PC-9 (cell line): ENCODE data around the gene MACROD2. TPM values are rescaled to one million over a fixed set of nuclear protein-coding genes. Genes with fewer than 3 reads are reported as not detected.

Experiments used
- BruUV-seq: library from RNA; stranded (reverse); fragments of 400-500 nt; replicated peaks from 2 replicates; lab custom pipeline; 2021; lab: Mats Ljungman, UMichigan
- CTCF ChIA-PET: fragments of 300-600 bp; sonication (Branson Sonifier 250); formaldehyde crosslinking; loops from one replicate; lab custom pipeline; 2022; ENCODE audit warnings: antibody characterized with exemption; lab: Charles Lee
- POLR2A ChIA-PET: fragments of 300-600 bp; sonication (Branson Sonifier 250); formaldehyde crosslinking; loops from one replicate; lab custom pipeline; 2022; ENCODE audit warnings: antibody characterized with exemption; ENCODE audit not compliant: unreplicated experiment; lab: Charles Lee
- DNase-seq, 2 experiments: peaks; one replicate each; pipeline versions ENCODE4 v3.0.0 to v3.0.0-alpha.2; 2015 to 2022; ENCODE audit warnings: mixed read lengths in 1 of 2
- H2AFZ ChIP-seq: fragments of 200-600 bp; sonication (generic); 2 replicates; pipeline ENCODE4 v1.8.1; 2017; ENCODE audit warnings: antibody characterized with exemption
- H3F3A ChIP-seq: fragments of 200-600 bp; sonication (generic); 2 replicates; pipeline ENCODE4 v1.8.1; 2017; ENCODE audit warnings: antibody characterized with exemption, mild to moderate bottlenecking, low read depth; ENCODE audit not compliant: insufficient read depth
- H3K27ac ChIP-seq: fragments of 200-600 bp; sonication (generic); 2 replicates; pipeline ENCODE4 v1.6.1; 2016; ENCODE audit warnings: mixed run types
- H3K27me3 ChIP-seq: fragments of 200-600 bp; sonication (generic); 2 replicates; pipeline ENCODE4 v1.6.1; 2016; ENCODE audit warnings: low read depth, mixed run types; ENCODE audit not compliant: insufficient read depth
- H3K36me3 ChIP-seq: fragments of 200-600 bp; sonication (generic); 2 replicates; pipeline ENCODE4 v1.6.1; 2016; ENCODE audit warnings: low read depth, mixed run types
- H3K4me1 ChIP-seq: fragments of 200-600 bp; sonication (generic); replicated peaks from 2 replicates; pipeline ENCODE4 v1.6.1; 2016; ENCODE audit warnings: mixed run types; ENCODE audit not compliant: insufficient read depth
- H3K4me2 ChIP-seq: fragments of 200-600 bp; sonication (generic); 2 replicates; pipeline ENCODE4 v1.6.1; 2017; ENCODE audit warnings: mixed run types
- H3K4me3 ChIP-seq: fragments of 200-600 bp; sonication (generic); 2 replicates; pipeline ENCODE4 v1.6.1; 2016; ENCODE audit warnings: mixed run types
- H3K79me2 ChIP-seq: fragments of 200-600 bp; sonication (generic); 2 replicates; pipeline ENCODE4 v1.6.1; 2017; ENCODE audit warnings: low read depth, mixed run types
- H3K9me2 ChIP-seq: fragments of 200-600 bp; sonication (generic); 2 replicates; pipeline ENCODE4 v1.8.1; 2017; ENCODE audit warnings: mild to moderate bottlenecking; ENCODE audit not compliant: insufficient read depth
- H3K9me3 ChIP-seq: fragments of 200-600 bp; sonication (generic); 2 replicates; pipeline ENCODE4 v1.8.1; 2016; ENCODE audit warnings: low read depth; ENCODE audit not compliant: insufficient read depth
- H4K20me1 ChIP-seq: fragments of 200-600 bp; sonication (generic); 2 replicates; pipeline ENCODE4 v1.8.1; 2017; ENCODE audit not compliant: insufficient read depth
- EZH2 ChIP-seq: fragments of 200-600 bp; sonication (generic); IDR thresholded peaks from 2 replicates; pipeline ENCODE4 v1.8.0; 2017; ENCODE audit warnings: antibody characterized with exemption, low read depth
- intact Hi-C: fragments of 100-400 bp; cut with micrococcal nuclease; formaldehyde crosslinking; loops from one replicate; pipeline ENCODE4 v1.10.0; 2022; ENCODE audit not compliant: unreplicated experiment
- total RNA-seq: library from RNA; stranded (reverse); gene quantifications from 2 replicates; pipeline ENCODE4 v1.2.3, GENCODE V29; 2021
- TF ChIP-seq, protein P1 (sequence below): fragments of 200-600 bp; sonication (generic); conservative IDR thresholded peaks from 2 replicates; pipeline ENCODE4 v1.6.1; 2017; ENCODE audit warnings: mixed run types, antibody characterized with exemption, mild to moderate bottlenecking, moderate library complexity

The MACROD2 gene
- total RNA-seq, 1 experiment from 2014 or later: 11.4 TPM

DNA sequence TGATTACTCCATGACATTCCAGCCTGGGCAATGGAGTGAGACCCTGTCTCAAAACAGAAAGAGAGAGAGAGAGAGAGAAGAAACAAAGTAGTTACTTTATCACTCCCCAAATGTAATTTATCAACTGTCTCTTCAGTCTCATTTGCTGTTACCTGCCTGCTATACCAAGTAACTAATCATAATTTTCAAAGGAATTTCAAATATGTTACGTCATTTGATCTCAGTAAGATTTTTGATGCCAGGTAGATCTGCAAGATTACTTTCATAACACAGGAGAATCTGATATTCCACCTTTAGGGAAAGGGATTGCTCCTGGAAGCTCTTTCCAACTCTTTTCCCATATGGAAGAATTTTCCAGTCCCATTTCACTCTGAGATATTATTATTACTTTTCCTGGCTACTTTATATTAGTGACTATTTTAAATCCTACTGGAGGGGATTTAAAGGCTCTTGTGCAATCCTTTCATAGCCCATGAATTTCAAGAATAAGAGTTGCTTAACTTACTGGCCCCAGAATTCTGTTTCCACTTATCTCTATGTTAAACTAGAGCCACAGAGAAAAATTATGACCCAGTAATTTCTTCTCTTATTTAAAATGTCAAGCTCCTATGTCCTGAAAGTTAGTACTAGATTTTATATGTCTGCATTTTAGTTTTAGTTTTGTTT lies 732.3 kb downstream of the MACROD2 start:
- POLR2A ChIA-PET: no interaction called here
- intact Hi-C loops: no loop called here
- CTCF ChIA-PET: no interaction called here

GRCh38 chr20:14729390-14729789 lies 734.1 kb downstream of the MACROD2 start:
- H3K4me1 ChIP-seq: no peaks in the 10 kb centered on the region
- no peaks in the 10 kb centered on the region for H3K27me3 ChIP-seq
- no peaks in the 10 kb centered on the region for H3K9me2 ChIP-seq
- TF ChIP-seq, protein P1, sequence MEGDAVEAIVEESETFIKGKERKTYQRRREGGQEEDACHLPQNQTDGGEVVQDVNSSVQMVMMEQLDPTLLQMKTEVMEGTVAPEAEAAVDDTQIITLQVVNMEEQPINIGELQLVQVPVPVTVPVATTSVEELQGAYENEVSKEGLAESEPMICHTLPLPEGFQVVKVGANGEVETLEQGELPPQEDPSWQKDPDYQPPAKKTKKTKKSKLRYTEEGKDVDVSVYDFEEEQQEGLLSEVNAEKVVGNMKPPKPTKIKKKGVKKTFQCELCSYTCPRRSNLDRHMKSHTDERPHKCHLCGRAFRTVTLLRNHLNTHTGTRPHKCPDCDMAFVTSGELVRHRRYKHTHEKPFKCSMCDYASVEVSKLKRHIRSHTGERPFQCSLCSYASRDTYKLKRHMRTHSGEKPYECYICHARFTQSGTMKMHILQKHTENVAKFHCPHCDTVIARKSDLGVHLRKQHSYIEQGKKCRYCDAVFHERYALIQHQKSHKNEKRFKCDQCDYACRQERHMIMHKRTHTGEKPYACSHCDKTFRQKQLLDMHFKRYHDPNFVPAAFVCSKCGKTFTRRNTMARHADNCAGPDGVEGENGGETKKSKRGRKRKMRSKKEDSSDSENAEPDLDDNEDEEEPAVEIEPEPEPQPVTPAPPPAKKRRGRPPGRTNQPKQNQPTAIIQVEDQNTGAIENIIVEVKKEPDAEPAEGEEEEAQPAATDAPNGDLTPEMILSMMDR: no peak
- no peak for TF ChIP-seq EZH2
- no peaks in the 10 kb centered on the region for H3K9me3 ChIP-seq
- intact Hi-C loops: no loop called here
- H3K4me2 ChIP-seq: no peak overlapping the region
- no peaks in the 10 kb centered on the region for H4K20me1 ChIP-seq
- H3K36me3 ChIP-seq: no peaks in the 10 kb centered on the region
- no peak overlapping the region for H2AFZ ChIP-seq
- ChIA-PET POLR2A (no interaction called here), CTCF (no interaction called here)
- no peaks in the 10 kb centered on the region for H3K79me2 ChIP-seq
- H3K4me3 ChIP-seq: no peak overlapping the region
- no peak for DNase-seq
- no peaks in the 10 kb centered on the region for H3F3A ChIP-seq
- H3K27ac ChIP-seq: no peak overlapping the region
- no TSS peak for BruUV-seq

More for the DNA sequence above, 732.3 kb downstream of the MACROD2 start:
- Histone ChIP-seq H3K4me2 (no peak overlapping the region), H3K27me3 (no peaks in the 10 kb centered on the region), H3K9me3 (no peaks in the 10 kb centered on the region), H3K4me1 (no peaks in the 10 kb centered on the region), H2AFZ (no peak overlapping the region), H4K20me1 (no peaks in the 10 kb centered on the region), H3K36me3 (no peaks in the 10 kb centered on the region), H3K4me3 (no peak overlapping the region), H3K79me2 (no peaks in the 10 kb centered on the region), H3F3A (no peaks in the 10 kb centered on the region), H3K27ac (no peak overlapping the region), H3K9me2 (no peaks in the 10 kb centered on the region)
- BruUV-seq: no TSS peak
- DNase-seq: no peak
- TF ChIP-seq, protein P1: no peak
- no peak for TF ChIP-seq EZH2

DNA sequence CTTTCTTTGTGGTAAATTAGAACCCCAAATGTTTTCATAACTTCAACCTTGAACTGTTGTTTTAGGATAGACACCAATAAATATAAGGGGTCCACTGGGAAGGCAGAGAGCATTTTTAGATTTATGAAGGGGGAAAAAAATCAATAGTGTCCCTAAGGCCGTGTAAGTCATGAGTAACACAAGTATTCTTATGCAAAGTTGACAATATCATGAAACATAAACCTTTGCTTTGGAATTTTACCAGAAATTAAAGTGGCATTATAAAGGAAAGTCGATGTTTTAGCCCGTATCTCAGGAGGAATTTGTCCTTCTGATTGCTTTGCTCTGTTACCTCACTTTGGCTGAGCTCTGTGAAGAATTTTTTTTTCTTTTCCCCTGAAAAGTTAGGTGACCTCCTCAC lies 737.0 kb downstream of the MACROD2 start:
- Histone ChIP-seq H3K4me1 (no peaks in the 10 kb centered on the region), H3K9me3 (no peaks in the 10 kb centered on the region), H3K79me2 (no peaks in the 10 kb centered on the region), H4K20me1 (no peaks in the 10 kb centered on the region), H3K27ac (no peak overlapping the region), H3K36me3 (no peaks in the 10 kb centered on the region), H2AFZ (no peak overlapping the region), H3F3A (no peaks in the 10 kb centered on the region), H3K9me2 (no peaks in the 10 kb centered on the region), H3K27me3 (no peaks in the 10 kb centered on the region), H3K4me2 (no peak overlapping the region), H3K4me3 (no peak overlapping the region)
- DNase-seq: no peak
- TF ChIP-seq EZH2: no peak
- TF ChIP-seq, protein P1: no peak
- ChIA-PET POLR2A (no interaction called here), CTCF (no interaction called here)
- intact Hi-C loops: no loop called here
- no TSS peak for BruUV-seq
